Ovary (tissue), 9 donors: ENCODE data around the gene CNTN5. TPM values are rescaled to one million over a fixed set of nuclear protein-coding genes. Genes with fewer than 3 reads are reported as not detected.

Experiments used
- DNase-seq, 5 donors: peaks; one replicate each; pipeline ENCODE4 v3.0.0-alpha.2; 2019 to 2020
- H3K27ac ChIP-seq, 2 donors: fragments of 200-600 bp; one replicate each; pipeline versions ENCODE4 v1.5.1 to v1.8.0; 2019 to 2022
- H3K27me3 ChIP-seq: fragments of 200-600 bp; one replicate; pipeline ENCODE4 v1.8.0; 2022
- H3K36me3 ChIP-seq: fragments of 200-600 bp; sonication (generic); one replicate; pipeline ENCODE4 v1.5.1; 2019
- H3K4me1 ChIP-seq: one replicate; pipeline ENCODE4 v1.8.1; 2013; ENCODE audit warnings: mild to moderate bottlenecking, moderate library complexity; ENCODE audit not compliant: insufficient read depth
- H3K4me3 ChIP-seq: fragments of 200-600 bp; sonication (generic); one replicate; pipeline ENCODE4 v1.5.1; 2017
- H3K9me3 ChIP-seq, 2 donors: fragments of 200-600 bp in 1 of 2; sonication (generic) in 1 of 2; one replicate each; pipeline versions ENCODE4 v1.5.1 to v1.8.1; 2013 to 2019; ENCODE audit warnings: mild to moderate bottlenecking in 1 of 2, moderate library complexity in 1 of 2
- EP300 ChIP-seq: sonication (generic); formaldehyde crosslinking; IDR thresholded peaks from one replicate; pipeline ENCODE4 v1.6.1; 2017; ENCODE audit warnings: antibody characterized with exemption
- POLR2A ChIP-seq: fragments of 450-650 bp; IDR thresholded peaks from one replicate; pipeline ENCODE4 v1.6.1; 2017; ENCODE audit warnings: antibody characterized with exemption, mild to moderate bottlenecking, moderate library complexity
- WGBS, 3 donors: extraction: QIAGEN DNeasy Blood & Tissue Kit in 1 of 3; methylation state at CpG; one replicate each; pipeline versions ENCODE4 v1.1.5 to v1.1.7; 2013 to 2017; 5-methylcytosine and 5-hydroxymethylcytosine counted together
- intact Hi-C, 4 donors: fragments of 100-400 bp; cut with DNase I; formaldehyde crosslinking; loops; one replicate each; pipeline versions ENCODE4 v1.11.0 to v1.15.1; 2022 to 2023
- polyA plus RNA-seq, 2 donors: library from polyadenylated mRNA; stranded (reverse); fragments of 200-250 nt in 1 of 2; fragments of 350-450 nt in 1 of 2; fragmentation: Illumina TruSeq in 1 of 2; extraction: RNeasy Lipid Tissue Mini Kit (QIAGEN cat#74804) in 1 of 2; gene quantifications; one replicate each; pipeline ENCODE4 v1.2.3, GENCODE V29; 2013 to 2014
- total RNA-seq, 7 donors: library from RNA; depleted of rRNA in 2 of 7; stranded (reverse); fragments of >200 nt in 2 of 7; fragmentation: NEBNext Ultra II Directional in 3 of 7; extraction: Animal tissue kit (Norgen Biotek cat#: 25700) in 3 of 7; gene quantifications; one replicate each; pipeline versions ENCODE4 v1.1.0 to v1.2.4, GENCODE V29; 2016 to 2023
- TF ChIP-seq, protein P1 (sequence below), 3 donors: fragments of 450-650 bp in 2 of 3; fragments of 200-600 bp in 1 of 3; IDR thresholded peaks; one replicate each; pipeline versions ENCODE4 v1.5.1 to v1.8.0; 2016 to 2022; ENCODE audit warnings: antibody characterized with exemption in 3 of 3, mild to moderate bottlenecking in 1 of 3
- donor health status: DM: no; HTN: no; CAD: no; lungs with moderate emphysema.
- donor health status: DM: no; HTN: no; CAD: no.
- donor health status: Bipolar disorder and iron deficiency.
- donor health status: DM: yes; HTN: yes; CAD: no.
- donor health status: DM: no; HTN: no; CAD: no.
- donor health status: DM: yes; HTN: yes; CAD: no.

CNTN5 gene
- total and polyA plus RNA-seq, 9 donors, result 0.02 to 1.1 (median 0.15) TPM; not detected in 5

DNA sequence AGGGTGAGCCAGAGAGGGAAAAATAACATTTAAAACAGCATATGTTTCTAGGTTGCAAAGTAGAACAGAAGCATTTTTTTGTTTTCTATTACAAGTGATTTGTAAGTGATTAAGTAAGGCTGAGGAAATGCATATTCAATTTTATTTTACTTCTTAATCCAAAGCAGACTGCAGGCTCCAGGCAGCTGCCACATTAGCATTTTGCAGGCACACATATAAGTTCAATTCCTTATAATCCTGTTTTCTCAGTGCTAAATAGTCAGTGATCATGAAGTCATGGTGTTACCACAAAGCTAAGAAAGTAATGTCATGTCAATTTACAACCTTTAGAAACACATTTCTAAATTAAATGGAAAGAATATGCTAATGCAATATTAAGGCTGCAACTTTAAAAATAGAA is 149.8 kb downstream of the CNTN5 start:
- H3K4me3 ChIP-seq, result no peak overlapping the region
- no peaks in the 10 kb centered on the region for H3K36me3 ChIP-seq
- H3K4me1 ChIP-seq, result no peaks in the 10 kb centered on the region
- H3K27ac ChIP-seq, result no peak overlapping the region
- H3K27me3 ChIP-seq, result no peaks in the 10 kb centered on the region
- DNase-seq, result no peak
- no peak for TF ChIP-seq EP300
- no peak for TF ChIP-seq POLR2A
- TF ChIP-seq, protein P1, sequence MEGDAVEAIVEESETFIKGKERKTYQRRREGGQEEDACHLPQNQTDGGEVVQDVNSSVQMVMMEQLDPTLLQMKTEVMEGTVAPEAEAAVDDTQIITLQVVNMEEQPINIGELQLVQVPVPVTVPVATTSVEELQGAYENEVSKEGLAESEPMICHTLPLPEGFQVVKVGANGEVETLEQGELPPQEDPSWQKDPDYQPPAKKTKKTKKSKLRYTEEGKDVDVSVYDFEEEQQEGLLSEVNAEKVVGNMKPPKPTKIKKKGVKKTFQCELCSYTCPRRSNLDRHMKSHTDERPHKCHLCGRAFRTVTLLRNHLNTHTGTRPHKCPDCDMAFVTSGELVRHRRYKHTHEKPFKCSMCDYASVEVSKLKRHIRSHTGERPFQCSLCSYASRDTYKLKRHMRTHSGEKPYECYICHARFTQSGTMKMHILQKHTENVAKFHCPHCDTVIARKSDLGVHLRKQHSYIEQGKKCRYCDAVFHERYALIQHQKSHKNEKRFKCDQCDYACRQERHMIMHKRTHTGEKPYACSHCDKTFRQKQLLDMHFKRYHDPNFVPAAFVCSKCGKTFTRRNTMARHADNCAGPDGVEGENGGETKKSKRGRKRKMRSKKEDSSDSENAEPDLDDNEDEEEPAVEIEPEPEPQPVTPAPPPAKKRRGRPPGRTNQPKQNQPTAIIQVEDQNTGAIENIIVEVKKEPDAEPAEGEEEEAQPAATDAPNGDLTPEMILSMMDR (IDR thresholded peaks at IDR 0.05), result no peak
- intact Hi-C loops, result no loop called here
- H3K9me3 ChIP-seq, result no peaks in the 10 kb centered on the region

DNA sequence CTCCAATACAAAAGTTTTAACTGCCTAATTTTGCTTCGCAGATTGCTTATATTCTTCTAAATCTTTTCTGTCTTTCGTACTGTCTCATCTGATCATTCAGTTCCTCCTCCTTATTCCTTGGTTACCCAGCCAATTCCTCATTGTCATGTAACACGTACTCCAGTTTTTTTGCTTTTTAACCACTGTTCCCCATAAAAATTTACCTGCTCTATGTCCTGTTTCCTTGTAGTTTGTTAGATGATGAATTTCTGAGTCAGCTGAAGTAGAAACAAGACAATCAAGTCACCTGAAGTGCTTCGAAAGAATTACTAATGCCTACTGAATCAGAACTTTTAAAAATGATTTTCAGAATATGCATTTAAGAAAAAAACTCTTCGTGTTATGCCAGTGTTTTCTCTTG is 150.6 kb downstream of the CNTN5 start:
- intact Hi-C loops, result no loop called here
- no peak for TF ChIP-seq POLR2A
- TF ChIP-seq, protein P1 (IDR thresholded peaks at IDR 0.05), result no peak
- TF ChIP-seq EP300, result no peak
- Histone ChIP-seq H3K9me3 (no peaks in the 10 kb centered on the region), H3K27me3 (no peaks in the 10 kb centered on the region), H3K4me1 (no peaks in the 10 kb centered on the region), H3K4me3 (no peak overlapping the region), H3K27ac (no peak overlapping the region), H3K36me3 (no peaks in the 10 kb centered on the region)
- 80 to 86% (median 83%) methylated on average over 5 of the region's 5 CpGs for WGBS, 3 donors
- DNase-seq, result no peak

DNA sequence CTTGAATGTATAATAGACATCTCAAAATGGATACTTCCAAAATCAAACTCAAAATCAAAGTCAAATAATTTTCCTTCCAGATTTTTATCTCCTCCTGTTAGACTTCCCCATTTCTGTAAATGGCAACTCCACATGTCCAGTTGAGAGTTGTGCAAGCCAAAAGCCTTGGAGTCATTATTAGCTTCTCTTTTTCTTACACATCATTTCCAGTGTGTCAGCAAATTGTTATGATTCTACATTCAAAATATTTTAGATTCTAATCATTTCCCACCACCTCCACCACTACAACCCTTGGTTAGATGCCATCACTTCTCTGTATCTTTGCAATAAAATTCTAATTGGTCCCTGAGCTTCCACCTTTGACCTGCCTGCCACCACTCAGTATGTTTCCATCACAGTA is 155.7 kb downstream of the CNTN5 start:
- DNase-seq, result no peak
- no peaks in the 10 kb centered on the region for H3K27me3 ChIP-seq
- TF ChIP-seq EP300 (no peak), POLR2A (no peak)
- TF ChIP-seq, protein P1 (IDR thresholded peaks at IDR 0.05), result no peak
- H3K4me1 ChIP-seq, result no peaks in the 10 kb centered on the region
- no peaks in the 10 kb centered on the region for H3K9me3 ChIP-seq
- intact Hi-C loops, result no loop called here
- no peaks in the 10 kb centered on the region for H3K36me3 ChIP-seq
- no peak overlapping the region for H3K27ac ChIP-seq
- no peak overlapping the region for H3K4me3 ChIP-seq

DNA sequence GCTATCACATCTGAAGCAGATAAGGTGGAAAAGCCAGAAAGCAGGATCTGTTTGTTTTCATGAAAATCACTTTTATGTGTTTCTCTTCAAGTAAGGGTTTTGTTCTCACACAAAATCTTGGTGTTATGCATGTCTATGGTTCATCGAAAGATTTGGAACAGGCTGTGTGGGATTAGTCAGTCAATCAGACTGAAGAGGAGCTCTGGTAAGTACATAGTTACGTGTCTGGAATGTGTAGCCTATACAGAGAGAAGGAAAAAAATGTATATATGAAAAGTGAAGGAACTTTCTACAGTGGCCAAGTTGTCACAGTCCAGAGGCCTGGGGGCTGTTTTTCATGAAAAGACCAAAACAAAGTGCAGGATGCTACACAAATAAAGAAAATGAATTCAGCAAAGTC is 156.7 kb downstream of the CNTN5 start:
- no peaks in the 10 kb centered on the region for H3K9me3 ChIP-seq
- no peak for TF ChIP-seq POLR2A
- no peak for TF ChIP-seq EP300
- TF ChIP-seq, protein P1 (IDR thresholded peaks at IDR 0.05), result no peak
- H3K4me3 ChIP-seq, result no peak overlapping the region
- WGBS, 3 donors, result 77 to 85% (median 85%) methylated on average over 2 of the region's 2 CpGs
- H3K4me1 ChIP-seq, result no peaks in the 10 kb centered on the region
- no peak overlapping the region for H3K27ac ChIP-seq
- DNase-seq, result no peak
- no peaks in the 10 kb centered on the region for H3K36me3 ChIP-seq
- no peaks in the 10 kb centered on the region for H3K27me3 ChIP-seq
- intact Hi-C loops, result no loop called here

DNA sequence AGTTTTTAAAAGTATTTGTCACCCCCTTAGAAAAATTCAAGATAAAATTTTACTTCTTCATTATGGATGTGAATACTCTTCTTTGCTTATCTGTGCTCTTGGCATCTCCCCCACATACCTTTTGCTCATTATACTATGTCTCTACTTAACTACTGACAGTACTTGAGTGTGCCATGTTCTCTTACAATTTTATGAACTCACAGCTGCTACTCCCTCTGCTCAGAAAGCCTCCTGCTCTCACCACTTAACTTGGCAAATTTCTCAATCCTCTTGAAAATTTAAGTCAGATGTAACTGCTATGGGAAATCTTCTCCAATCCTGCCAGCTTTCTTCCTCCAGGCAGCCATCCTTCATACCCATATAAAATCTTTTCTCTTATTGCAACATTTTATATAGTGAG is 163.4 kb downstream of the CNTN5 start:
- Histone ChIP-seq H3K4me1 (no peaks in the 10 kb centered on the region), H3K27me3 (no peaks in the 10 kb centered on the region), H3K4me3 (no peak overlapping the region), H3K36me3 (no peaks in the 10 kb centered on the region), H3K9me3 (no peaks in the 10 kb centered on the region), H3K27ac (no peak overlapping the region)
- TF ChIP-seq, protein P1 (IDR thresholded peaks at IDR 0.05), result no peak
- TF ChIP-seq EP300 (no peak), POLR2A (no peak)
- intact Hi-C loops, result no loop called here
- no peak for DNase-seq
